Measurements from ENCODE around the gene MUC6. TPM values are rescaled to one million over a fixed set of nuclear protein-coding genes. Genes with fewer than 3 reads are reported as not detected.

Gene MUC6
- total and polyA plus RNA-seq, 3 donors from 2014 or later: 0.16 to 1.5 (median 0.19) TPM

- intact Hi-C loops (cut with DNase I; ENCODE audit: low total_unique reads): no loop called here
- DNase-seq: no peak
- no peak for TF ChIP-seq POLR2A (IDR thresholded peaks at IDR 0.05)
- no peak for TF ChIP-seq CTCF (IDR thresholded peaks at IDR 0.05)
- no peak overlapping the region for H3K4me3 ChIP-seq
- H3K27me3 ChIP-seq: no peaks in the 10 kb centered on the region
- WGBS, 2 donors: 61 to 72% methylated on average over 6 to 7 of the region's 8 CpGs
- no peaks in the 10 kb centered on the region for H3K9me3 ChIP-seq
- H3K4me1 ChIP-seq: no peaks in the 10 kb centered on the region
- no peaks in the 10 kb centered on the region for H3K36me3 ChIP-seq (ENCODE audit: low read depth, missing control alignments)
- no peak overlapping the region for H3K27ac ChIP-seq
These were observed 4.6 kb upstream of the MUC6 start for GRCh38 chr11:1041149-1041467.

- intact Hi-C loops (cut with DNase I; ENCODE audit: low total_unique reads): no loop called here
- H3K4me1 ChIP-seq: no peaks in the 10 kb centered on the region
- H3K36me3 ChIP-seq (ENCODE audit: low read depth, missing control alignments): no peaks in the 10 kb centered on the region
- WGBS, 2 donors: 71 to 78% methylated on average over 6 to 15 of the region's 16 CpGs
- TF ChIP-seq CTCF (IDR thresholded peaks at IDR 0.05) (no peak), POLR2A (IDR thresholded peaks at IDR 0.05) (no peak)
- no peak overlapping the region for H3K4me3 ChIP-seq
- H3K9me3 ChIP-seq: no peaks in the 10 kb centered on the region
- H3K27me3 ChIP-seq: no peaks in the 10 kb centered on the region
- DNase-seq: no peak
- no peak overlapping the region for H3K27ac ChIP-seq
These were observed 4.1 kb upstream of the MUC6 start for GRCh38 chr11:1040428-1041148.

DNA sequence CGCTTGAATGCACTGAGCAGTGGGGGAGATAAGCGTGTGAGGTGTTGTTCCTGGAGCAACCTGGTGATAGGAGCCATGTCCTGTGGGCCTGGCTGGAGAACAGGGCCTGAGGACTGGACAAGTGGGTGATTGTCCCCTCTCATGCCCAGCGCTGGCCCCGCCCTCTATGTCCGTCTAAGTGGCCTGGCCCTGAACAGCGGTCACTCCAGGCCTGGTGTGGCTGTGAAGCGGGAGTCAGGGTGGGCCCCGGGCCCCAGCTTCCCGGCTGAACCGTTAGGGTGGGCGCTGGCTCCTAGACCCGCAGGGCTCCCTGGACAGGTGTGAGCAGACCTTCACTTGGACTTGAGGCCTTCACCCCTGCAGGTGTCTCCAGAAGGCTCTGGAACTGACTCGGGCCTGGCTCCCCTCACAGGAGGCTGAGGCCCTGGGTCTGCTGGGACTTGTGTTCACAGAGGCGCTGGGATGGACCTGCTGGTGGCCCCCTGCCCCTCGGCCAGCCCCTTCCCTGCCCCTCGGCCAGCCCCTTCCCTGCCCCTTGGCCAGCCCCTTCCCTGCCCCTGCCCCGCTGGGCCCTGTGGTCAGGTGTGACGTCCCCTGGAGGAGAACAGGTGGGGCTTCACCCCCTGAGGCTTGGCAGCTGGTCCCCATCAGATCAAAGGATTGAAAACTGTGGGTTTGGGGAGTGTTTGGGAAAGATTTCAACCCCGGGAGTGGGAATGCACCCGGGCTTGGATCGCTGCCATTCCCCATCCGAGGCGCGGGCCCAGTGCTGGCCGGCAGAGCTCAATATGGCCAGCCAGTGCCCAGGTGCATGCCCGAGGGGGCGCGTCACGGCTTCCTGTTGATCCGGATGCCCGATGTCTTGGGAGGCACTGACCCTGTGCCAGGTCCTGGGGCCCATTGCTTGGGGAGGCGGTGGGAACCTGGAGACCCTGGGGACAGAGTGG, 3.2 kb upstream of the MUC6 start:
- no peaks in the 10 kb centered on the region for H3K27me3 ChIP-seq
- TF ChIP-seq CTCF (IDR thresholded peaks at IDR 0.05): no peak
- no peak for TF ChIP-seq POLR2A (IDR thresholded peaks at IDR 0.05)
- H3K36me3 ChIP-seq (ENCODE audit: low read depth, missing control alignments): no peaks in the 10 kb centered on the region
- no peak overlapping the region for H3K27ac ChIP-seq
- no peak overlapping the region for H3K4me3 ChIP-seq
- no peaks in the 10 kb centered on the region for H3K9me3 ChIP-seq
- WGBS, 2 donors: 77 to 95% methylated on average over 8 to 32 of the region's 32 CpGs
- H3K4me1 ChIP-seq: no peaks in the 10 kb centered on the region
- no peak for DNase-seq
- intact Hi-C loops (cut with DNase I; ENCODE audit: low total_unique reads): no loop called here

- DNase-seq: no peak
- no peak overlapping the region for H3K4me3 ChIP-seq
- intact Hi-C loops (cut with DNase I; ENCODE audit: low total_unique reads): no loop called here
- no peak overlapping the region for H3K27ac ChIP-seq
- H3K36me3 ChIP-seq (ENCODE audit: low read depth, missing control alignments): no peaks in the 10 kb centered on the region
- H3K9me3 ChIP-seq: no peaks in the 10 kb centered on the region
- no peaks in the 10 kb centered on the region for H3K27me3 ChIP-seq
- no peak for TF ChIP-seq CTCF (IDR thresholded peaks at IDR 0.05)
- TF ChIP-seq POLR2A (IDR thresholded peaks at IDR 0.05): no peak
- 82 to 94% methylated on average over 6 to 10 of the region's 12 CpGs for WGBS, 2 donors
- no peaks in the 10 kb centered on the region for H3K4me1 ChIP-seq
These were observed 2.4 kb upstream of the MUC6 start for GRCh38 chr11:1038921-1039320.

All from testis (tissue), 3 donors.